IPS DF 4.7 (cell line): Measurements from ENCODE around the gene BACH1.

Experiments
- DNase-seq: peaks from one replicate; pipeline ENCODE4 v3.0.0-alpha.2; 2013; ENCODE audit warnings: low spot score; ENCODE audit errors: extremely low read depth

Gene BACH1

DNA sequence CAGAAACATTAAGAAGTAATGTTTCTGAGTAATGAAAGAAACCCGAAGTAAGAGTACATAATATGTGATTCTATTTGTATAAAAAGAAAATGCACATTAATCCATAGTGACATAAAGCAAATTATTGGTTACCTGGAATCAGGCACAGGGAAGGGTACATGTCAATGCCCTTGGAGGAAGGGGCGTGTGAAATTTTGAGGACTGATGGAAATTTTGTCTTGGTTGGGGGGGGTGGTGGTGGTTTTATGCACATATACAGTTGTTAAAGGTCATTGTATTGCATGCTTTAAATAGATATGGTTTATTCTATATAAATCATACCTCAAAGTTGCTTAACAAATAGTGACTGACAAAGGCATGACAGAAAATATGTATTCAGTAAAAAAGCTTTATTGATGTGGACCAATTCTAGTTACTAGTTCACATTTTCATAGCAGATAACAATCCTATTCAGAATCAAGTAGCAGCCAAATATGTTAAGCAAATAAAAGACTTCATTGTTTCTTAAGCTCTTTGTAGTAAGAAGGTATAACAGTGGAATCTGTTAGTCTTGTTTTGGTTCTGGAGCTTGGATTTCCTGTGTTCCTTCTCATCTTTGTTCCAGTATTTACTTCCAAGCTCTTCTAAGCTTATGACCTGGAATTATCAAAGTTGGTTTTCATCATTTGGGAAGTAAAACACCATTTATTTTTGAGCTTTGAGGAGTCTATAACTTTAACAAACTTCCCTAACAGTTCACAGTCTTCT lies 15.1 kb downstream of the BACH1 start:
- no peak for DNase-seq

DNA sequence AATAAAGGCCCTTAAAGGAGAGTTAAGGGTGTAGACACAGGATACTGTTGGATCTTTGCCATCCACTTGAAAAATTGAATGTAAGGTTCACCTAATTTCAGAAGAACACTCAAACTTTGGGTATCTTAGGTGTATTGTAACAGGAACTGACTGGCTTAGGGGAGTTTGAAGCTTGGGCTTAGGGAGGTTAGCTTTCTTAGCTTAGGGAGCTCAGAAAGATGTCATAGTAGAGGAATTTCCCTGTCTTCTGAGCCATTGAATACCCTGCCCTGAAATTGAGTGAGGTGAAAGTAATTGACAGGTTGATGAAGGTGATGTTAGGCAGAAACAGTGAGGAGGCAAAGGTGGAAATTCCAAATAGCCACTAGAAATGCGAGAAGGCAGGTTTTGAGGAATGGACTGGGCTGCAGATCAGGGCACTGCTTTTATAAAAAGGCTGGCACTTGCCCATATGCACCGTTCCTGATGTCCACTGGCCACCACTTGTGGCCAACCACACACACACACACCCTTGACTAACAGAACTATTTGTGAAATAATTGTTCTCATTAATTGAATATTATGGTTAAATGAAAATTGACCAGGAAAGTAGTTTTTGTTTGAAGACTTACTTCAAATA lies 16.5 kb downstream of the BACH1 start:
- no peak for DNase-seq

DNA sequence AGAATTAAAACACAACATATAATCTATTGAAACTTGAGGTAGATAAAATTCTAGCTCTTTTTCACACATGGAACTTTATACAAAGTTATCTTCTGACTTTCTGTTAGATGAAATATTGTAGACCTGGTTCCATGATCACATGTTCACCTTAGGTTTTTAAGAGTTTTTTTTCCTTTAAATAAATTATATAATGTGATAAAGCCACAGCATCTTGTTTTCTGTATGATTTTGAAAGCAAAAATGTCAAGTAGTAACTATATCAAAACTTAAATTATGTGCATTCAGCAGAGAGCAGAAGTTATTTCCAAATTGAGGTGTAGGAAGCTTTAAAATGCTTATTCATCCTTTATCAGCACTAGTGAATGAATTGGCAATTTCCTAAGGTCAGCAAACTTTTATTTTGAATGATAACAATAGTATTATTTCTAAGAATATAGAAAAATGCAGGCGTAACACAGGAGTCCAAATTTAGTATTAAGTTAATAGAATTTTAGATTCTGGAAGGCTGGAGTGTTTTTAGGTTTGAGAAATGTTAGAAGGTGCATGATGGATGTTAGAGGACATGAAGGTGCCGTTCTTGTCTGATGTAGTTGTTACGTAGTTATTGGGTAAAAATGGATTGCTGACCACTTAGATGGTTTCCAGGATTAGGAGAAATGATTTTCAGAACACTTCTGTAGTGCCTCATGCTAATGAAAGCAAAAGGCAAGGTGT lies 17.5 kb downstream of the BACH1 start:
- DNase-seq, result no peak

DNA sequence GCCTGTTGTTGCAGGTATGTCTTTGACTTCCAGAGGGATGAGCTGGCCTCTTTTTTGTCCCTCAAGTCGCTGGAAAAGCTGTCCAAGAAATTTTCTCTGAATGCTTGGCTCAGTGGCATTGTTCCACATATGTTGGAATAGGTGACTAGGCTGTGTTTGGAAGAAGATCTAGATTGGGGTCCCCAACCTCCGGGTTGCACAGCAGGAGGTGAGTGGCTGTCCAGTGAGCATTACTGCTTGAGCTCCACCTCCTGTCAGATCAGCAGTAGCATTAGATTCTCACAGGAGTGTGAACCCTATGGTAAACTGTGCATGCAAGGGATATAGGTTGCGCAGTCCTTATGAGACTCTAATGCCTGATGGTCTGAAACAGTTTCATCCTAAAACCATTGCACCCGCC lies 18.1 kb downstream of the BACH1 start:
- DNase-seq, result no peak

DNA sequence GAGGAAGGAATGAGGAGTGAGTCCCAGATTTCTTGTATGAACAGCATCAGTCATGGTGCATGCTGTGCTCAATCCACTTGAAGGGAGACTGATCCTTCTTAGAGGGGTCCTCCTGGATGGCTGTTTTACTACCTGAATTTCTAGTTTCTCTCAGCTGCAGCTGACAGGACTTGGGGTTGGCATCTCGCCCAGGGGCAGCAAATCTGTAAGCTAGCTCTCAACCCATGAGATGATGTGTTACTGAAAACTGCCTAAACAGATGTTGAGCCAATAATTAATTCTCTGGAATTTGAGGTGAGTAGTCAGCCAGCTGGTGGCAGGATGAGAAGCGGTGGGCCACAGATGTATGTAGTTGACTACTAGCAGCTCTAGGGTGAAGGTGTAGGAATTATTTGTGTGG lies 19.6 kb downstream of the BACH1 start:
- no peak for DNase-seq

DNA sequence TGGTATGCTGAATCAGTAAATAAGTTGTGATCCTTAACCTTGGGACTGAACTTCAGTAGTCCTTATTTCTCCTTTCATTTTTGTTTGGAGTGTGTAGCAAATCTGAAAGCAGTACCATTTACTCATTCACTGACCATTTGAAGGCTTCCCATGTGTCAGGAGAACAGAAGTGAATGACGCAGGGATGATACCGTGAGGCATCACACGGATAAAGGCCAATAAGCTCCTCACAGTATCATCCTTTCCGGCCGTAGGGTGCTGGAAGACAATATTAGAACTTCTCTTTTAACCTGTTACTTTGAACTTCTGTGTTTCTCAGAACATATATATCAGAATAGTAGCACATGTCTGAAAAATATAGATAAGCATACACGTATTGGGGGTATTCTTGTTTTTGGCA lies 21.3 kb downstream of the BACH1 start:
- DNase-seq, result no peak

DNA sequence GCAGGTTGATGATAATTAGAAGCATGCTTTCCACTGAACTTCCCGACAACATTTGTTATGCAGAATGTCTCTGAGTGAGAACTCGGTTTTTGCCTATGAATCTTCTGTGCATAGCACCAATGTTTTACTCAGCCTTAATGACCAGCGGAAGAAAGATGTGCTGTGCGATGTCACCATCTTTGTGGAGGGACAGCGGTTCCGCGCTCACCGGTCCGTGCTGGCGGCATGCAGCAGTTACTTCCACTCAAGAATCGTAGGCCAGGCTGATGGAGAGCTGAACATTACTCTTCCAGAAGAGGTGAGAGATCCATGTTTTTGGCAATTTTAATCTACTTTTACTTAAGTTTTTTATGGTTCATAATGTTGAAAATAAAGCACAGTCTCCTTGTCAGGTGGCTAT lies 22.5 kb downstream of the BACH1 start:
- no peak for DNase-seq

DNA sequence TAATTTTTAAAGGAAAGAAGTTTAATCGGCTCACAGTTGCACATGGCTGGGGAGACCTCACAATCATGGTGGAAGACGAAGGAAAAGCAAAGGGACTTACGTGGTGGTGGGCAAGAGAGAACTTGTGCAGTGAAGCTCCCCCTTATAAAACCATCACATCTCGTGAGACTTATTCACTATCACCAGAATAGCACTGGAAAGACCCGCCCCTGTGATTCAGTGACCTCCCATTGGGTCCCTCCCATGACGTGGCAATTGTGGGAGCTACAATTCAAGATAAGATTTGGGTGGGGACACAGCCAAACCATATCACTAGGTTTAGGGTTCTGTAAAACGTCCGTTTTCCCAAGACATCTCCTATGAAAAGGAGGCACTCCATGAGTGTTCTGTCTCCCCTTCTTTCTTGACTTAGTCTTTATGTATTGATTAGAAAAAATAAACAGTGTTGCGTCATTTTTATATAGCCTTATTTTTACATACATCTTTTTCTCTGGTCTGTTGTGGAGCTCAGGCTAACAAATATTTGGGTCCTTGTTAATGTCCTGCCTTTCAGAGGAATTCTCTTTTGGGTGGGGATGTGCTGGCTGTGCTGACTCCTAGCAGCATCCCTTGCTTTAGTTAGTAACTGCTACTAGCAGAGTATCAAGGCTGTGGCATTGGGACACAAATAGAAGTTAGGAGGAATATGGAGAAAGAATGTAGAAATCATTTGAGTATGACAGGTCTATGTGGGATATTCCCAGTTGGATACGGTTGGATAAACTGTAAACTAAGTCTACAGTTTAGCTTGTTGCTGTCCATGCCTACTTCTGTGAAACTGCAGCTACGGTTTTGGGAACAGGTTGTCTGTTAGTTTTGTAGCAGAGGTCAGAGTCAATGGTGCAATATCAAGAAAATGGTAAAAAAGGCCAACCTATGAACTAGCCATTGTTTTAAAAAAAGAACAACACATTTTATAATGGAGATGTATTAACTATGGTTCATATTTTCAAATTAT lies 23.5 kb downstream of the BACH1 start:
- DNase-seq, result no peak

DNA sequence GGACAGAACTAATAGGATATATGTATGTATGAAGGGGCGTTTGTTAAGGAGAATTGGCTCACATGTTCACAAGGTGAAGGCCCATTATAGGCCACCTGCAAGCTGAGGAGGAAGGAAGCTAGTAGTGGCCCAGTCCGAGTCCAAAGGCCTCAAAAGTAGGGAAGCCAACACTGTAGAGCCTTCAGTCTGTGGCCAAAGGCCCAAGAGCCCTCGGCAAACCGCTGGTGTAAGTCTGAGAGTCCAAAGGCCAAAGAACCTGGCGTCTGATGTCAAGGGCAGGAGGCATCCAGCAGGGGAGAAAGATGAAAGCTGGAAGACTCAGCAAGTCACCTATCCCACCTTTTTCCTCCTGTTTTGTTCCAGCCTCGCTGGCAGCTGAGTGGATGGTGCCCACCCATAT lies 24.5 kb downstream of the BACH1 start:
- no peak for DNase-seq

DNA sequence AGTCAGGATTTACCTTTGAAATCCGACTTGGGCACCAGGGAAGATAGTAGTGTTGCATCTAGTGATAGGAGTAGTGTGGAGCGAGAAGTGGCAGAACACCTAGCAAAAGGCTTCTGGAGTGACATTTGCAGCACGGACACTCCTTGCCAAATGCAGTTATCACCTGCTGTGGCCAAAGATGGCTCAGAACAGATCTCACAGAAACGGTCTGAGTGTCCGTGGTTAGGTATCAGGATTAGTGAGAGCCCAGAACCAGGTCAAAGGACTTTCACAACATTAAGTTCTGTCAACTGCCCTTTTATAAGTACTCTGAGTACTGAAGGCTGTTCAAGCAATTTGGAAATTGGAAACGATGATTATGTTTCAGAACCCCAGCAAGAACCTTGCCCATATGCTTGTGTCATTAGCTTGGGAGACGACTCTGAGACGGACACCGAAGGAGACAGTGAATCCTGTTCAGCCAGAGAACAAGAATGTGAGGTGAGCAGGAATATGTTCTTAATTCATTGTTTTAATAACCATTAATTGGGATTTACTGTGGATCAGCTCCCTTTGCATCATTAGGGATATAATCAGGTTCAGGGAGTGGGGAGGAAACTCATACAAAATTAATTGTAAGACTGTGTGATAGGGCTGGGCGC lies 28.3 kb downstream of the BACH1 start:
- no peak for DNase-seq

DNA sequence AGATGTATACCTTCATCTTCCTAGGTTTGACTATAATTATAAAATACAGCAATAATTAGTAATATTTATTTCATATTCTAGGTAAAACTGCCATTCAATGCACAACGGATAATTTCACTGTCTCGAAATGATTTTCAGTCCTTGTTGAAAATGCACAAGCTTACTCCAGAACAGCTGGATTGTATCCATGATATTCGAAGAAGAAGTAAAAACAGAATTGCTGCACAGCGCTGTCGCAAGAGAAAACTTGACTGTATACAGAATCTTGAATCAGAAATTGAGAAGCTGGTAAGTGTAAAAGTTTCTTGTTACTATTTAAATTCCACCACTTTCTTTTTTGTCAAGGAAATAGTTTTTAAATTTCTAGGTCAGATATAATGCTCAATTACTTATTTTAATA lies 30.7 kb downstream of the BACH1 start:
- DNase-seq, result no peak

DNA sequence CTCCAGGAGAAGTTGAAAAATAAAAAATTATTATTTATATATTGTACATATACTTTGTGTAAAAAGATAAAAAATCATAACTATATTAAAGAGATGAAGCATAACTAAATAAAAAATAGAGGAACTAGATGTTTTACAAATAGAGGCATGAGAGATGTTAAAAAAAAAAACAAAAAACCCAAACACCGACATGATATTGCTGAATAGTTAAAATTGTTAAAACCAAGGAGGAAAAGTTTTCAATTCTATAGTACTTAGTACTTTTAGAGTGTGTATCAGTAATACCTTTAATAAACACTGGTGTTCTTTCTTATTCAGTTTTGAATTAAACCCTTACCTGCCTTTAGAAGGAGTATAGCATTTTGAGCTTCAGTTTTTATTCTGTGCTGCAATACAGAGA lies 32.1 kb downstream of the BACH1 start:
- no peak for DNase-seq

DNA sequence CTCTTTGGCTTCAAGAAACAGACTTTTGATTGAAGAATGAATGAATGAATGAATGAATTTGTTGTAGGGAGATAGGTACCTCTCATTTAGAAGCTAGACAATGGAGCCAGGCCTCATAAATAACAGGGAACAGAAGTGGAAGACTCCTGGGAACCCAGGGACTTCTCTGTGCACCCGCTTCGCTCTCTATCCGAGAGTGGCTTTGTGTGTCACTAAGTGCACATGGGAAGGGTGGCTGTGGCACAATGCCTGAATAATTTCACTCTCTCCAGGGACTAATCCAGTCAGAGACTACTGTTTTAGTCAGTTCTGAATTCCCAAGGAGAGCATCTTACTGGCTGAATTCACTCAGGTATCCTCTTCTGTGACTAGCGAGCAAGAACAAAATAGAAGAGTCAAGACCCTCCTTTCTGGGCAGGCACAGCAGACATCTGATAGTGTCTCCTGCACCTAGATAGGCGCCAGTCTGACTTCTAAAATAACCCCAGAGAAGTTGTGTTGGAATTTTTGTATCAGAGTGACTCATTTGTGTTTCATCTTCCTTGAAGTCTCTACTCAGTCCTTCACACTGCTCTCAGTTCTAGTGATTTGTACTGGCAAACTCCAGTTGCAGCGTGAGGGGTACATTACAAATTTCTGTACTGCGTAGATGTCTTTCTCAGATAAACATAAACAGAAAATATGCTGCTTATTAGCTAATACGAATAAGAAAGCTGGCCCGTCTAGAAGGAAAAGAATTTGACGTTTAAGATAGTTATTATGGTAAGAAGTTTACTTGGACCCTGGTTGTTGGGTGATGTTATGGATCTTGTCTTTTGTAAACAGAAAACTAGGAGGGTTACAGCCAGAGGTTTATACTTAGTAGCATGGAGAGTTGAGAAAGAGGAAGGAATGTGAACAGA lies 34.0 kb downstream of the BACH1 start:
- DNase-seq, result no peak

DNA sequence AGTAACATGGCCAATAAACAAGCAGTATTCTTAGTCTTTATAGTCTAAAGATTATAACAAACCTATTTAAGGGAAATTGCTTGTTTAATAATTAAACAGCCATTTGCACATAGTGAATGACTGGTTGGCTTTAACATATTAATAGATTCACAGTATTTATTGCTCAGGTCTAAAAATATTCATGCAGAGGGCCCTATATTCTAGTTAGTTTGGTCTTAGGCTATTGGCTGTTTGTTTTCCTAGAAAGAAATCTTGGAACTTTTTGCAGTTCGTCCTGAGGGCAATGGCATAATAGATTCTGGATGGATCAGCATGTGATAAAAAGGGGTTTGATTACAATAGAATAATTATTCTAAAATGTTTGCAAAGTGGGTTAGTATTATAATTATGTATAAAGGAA lies 34.7 kb downstream of the BACH1 start:
- no peak for DNase-seq

DNA sequence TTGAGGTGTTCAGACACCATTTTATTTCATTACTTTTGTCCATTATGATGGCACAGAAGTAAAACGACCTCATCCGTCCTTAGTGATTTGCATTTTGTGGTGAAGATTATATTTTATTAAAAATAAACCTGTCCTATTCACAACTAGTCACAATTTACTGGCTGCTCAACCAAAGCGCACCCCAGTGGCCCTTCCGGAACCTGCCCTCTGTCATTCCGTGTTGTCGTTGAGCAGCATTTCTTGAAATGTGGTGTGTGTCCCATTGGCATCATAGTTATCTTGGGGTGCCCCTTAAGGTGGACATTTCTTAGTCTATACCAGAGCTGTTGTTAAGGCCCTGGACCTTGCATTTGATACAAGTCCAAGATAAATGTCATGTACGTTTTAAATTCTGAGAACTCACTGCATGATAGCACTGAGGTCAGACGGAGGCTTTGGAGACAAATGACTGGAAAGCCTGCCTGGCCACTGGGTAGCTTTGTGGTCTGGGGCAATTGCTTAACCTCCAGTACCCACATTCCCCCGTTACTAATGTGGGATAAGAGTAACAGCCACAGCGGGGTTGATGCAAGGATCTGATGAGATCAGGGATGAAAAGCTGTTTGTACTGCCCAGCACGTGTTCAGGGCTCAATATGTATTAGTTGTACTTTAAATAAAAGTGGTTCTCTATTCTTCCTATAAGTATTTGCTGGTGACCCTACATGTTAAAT lies 36.2 kb downstream of the BACH1 start:
- DNase-seq, result no peak

DNA sequence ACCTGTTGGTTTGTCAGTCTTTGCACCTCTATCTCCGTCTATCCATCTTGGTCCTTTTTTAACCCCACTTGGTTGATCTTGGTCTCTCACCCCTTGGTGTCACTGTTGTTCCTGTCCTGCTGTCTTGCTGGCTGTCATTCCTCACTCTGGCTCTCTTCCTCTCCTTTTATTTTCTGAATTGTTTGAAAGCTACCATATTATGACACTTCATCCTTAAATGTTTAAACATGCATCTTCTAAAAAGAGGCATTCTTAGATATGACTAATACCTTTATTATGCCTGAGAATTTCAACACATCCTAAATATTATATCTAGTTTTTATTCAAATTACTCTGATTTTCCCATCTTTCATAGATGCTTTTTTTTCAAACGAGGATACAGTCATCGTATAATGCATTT lies 37.0 kb downstream of the BACH1 start:
- DNase-seq, result no peak

DNA sequence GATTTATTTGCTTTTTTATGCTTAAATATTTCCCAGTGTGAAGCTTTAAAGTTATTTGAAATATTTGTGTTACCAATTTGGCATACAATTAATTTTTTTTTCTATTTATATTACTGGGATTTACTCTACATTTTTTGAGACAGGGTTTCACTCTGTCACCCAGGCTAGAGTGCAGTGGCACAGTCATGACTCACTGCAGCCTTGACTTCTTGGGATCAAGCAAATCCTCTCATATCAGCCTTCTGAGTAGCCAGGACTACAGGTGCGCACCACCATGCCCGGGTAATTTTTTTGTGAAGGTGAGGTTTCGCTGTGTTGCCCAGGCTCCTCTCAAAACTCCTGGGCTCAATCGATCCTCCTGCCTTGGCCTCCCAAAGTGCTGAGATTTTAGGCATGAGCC lies 39.5 kb downstream of the BACH1 start:
- no peak for DNase-seq

DNA sequence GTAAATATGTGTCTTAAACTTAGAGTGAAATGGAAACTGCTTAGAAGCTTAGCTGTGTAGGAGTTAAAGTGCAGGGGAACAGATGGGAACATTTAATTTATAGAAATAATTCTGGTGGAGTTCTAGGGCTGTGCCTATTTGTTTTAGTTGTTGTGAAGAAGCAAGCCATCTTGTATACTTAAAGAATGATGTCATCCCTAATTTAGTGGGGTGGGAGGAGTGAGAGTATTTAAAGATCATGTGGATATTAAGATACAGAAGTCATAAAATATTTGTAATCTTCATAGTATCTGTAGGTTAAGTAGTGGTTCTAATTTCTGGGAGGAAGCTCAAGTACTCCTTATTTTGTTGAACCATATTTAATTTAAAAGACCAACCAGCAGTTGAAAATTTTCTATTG lies 41.5 kb downstream of the BACH1 start:
- no peak for DNase-seq

DNA sequence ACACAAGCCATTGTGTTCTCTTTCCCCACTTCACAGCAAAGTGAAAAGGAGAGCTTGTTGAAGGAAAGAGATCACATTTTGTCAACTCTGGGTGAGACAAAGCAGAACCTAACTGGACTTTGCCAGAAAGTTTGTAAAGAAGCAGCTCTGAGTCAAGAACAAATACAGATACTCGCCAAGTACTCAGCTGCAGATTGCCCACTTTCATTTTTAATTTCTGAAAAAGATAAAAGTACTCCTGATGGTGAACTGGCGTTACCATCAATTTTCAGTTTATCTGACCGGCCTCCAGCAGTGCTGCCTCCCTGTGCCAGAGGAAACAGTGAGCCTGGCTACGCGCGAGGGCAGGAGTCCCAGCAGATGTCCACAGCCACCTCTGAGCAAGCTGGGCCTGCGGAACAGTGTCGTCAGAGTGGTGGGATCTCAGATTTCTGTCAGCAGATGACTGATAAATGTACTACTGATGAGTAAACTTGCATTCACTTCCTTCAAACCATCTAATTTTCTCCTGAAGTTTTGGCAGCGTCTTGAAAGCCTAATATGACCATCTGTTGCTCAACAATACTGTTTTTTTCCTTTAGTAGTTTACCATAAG lies 43.7 kb downstream of the BACH1 start:
- DNase-seq, result no peak
